Activated B cell treated with CpG ODN at 0.5 μM for 24 hours (primary cell): ENCODE data around the gene MALT1. TPM values are rescaled to one million over a fixed set of nuclear protein-coding genes. Genes with fewer than 3 reads are reported as not detected.
A peak's percentile ranks its signal among the peaks of the same experiment; 100 is the strongest.

ENCODE experiments used
- ATAC-seq: fragments of 200-7000 bp; cut with Tn5 transposase; one replicate; pipeline ENCODE4 v1.10.0; 2021; ENCODE audit warnings: low read depth, mild to moderate bottlenecking, moderate library complexity
- CTCF ChIA-PET: fragments of 350-600 bp; sonication (Branson Sonifier 250); formaldehyde crosslinking; loops from one replicate; lab custom pipeline; 2021; ENCODE audit warnings: antibody characterized with exemption; lab: Charles Lee
- POLR2A ChIA-PET: fragments of 350-600 bp; sonication (Branson Sonifier 250); formaldehyde crosslinking; loops from one replicate; lab custom pipeline; 2021; ENCODE audit warnings: antibody characterized with exemption; lab: Charles Lee
- DNase-seq: peaks from one replicate; pipeline ENCODE4 v3.0.0; 2022
- H3K27ac Mint-ChIP-seq: one replicate; pipeline ENCODE4 v1.8.0; 2020; ENCODE audit warnings: mixed read lengths
- H3K27me3 Mint-ChIP-seq: one replicate; pipeline ENCODE4 v1.8.0; 2021; ENCODE audit warnings: mixed read lengths
- H3K36me3 Mint-ChIP-seq: one replicate; pipeline ENCODE4 v1.8.0; 2021; ENCODE audit warnings: low read depth, mixed read lengths
- H3K4me1 Mint-ChIP-seq: one replicate; pipeline ENCODE4 v1.8.0; 2021; ENCODE audit warnings: mixed read lengths
- H3K4me3 Mint-ChIP-seq: one replicate; pipeline ENCODE4 v1.8.0; 2020; ENCODE audit warnings: mild to moderate bottlenecking, mixed read lengths
- H3K9me3 Mint-ChIP-seq: one replicate; pipeline ENCODE4 v1.8.0; 2020; ENCODE audit warnings: mixed read lengths
- CTCF ChIP-seq: fragments of 200-600 bp; IDR thresholded peaks from one replicate; pipeline ENCODE4 v1.8.0; 2022; ENCODE audit warnings: antibody characterized with exemption, mild to moderate bottlenecking
- intact Hi-C: fragments of 100-400 bp; cut with micrococcal nuclease; formaldehyde crosslinking; loops from one replicate; pipeline ENCODE4 v1.15.1; 2024
- total RNA-seq: library from RNA; stranded (reverse); gene quantifications from 2 replicates; pipeline ENCODE4 v1.2.3, GENCODE V29; 2022

Gene MALT1
- total RNA-seq, 1 donor from 2014 or later, result 75.6 TPM

- intact Hi-C loops, result no loop called here
- DNase-seq (no peak), ATAC-seq (no peak)
- H3K4me3 Mint-ChIP-seq, result no peak overlapping the region
- ChIA-PET CTCF (no interaction called here), POLR2A (no interaction called here)
- H3K27me3 Mint-ChIP-seq, result no peaks in the 10 kb centered on the region
- peaks cover 78% of the 10 kb centered on the region for H3K36me3 Mint-ChIP-seq
- TF ChIP-seq CTCF, result no peak
- H3K4me1 Mint-ChIP-seq, result no peaks in the 10 kb centered on the region
- no peak overlapping the region for H3K27ac Mint-ChIP-seq
- no peaks in the 10 kb centered on the region for H3K9me3 Mint-ChIP-seq
These were observed 61.2 kb downstream of the MALT1 start for GRCh38 chr18:58732471-58732870.

- ATAC-seq, result no peak
- CTCF ChIA-PET, result no interaction called here
- DNase-seq, result no peak
- H3K4me3 Mint-ChIP-seq, result no peak overlapping the region
- H3K27ac Mint-ChIP-seq, result no peak overlapping the region
- H3K9me3 Mint-ChIP-seq, result no peaks in the 10 kb centered on the region
- H3K36me3 Mint-ChIP-seq, result peaks cover 81% of the 10 kb centered on the region
- POLR2A ChIA-PET, result no interaction called here
- intact Hi-C loops, result no loop called here
- H3K27me3 Mint-ChIP-seq, result no peaks in the 10 kb centered on the region
- no peak for TF ChIP-seq CTCF
- H3K4me1 Mint-ChIP-seq, result no peaks in the 10 kb centered on the region
These were observed 62.6 kb downstream of the MALT1 start for GRCh38 chr18:58733866-58734265.

GRCh38 chr18:58738322-58738721, 67.1 kb downstream of the MALT1 start:
- Mint-ChIP-seq H3K36me3 (peaks cover 72% of the 10 kb centered on the region), H3K27me3 (no peaks in the 10 kb centered on the region)

GRCh38 chr18:58745914-58746313, 74.6 kb downstream of the MALT1 start:
- intact Hi-C loops, result no loop called here
- CTCF ChIA-PET, result interaction anchor here (2.1 kb wide), 1 partner anchor 18 kb away, joined by 6 read pairs; no protein-coding TSS in a partner anchor
- no peak for TF ChIP-seq CTCF
- H3K36me3 Mint-ChIP-seq, result peaks cover 81% of the 10 kb centered on the region
- H3K27ac Mint-ChIP-seq, result no peak overlapping the region
- DNase-seq, result no peak
- no peak overlapping the region for H3K4me3 Mint-ChIP-seq
- peaks cover 11% of the 10 kb centered on the region for H3K4me1 Mint-ChIP-seq
- no peak for ATAC-seq
- POLR2A ChIA-PET, result interaction anchor here (0.7 to 1.1 kb wide), 2 partner anchors 24 to 75 kb away, joined by 3 to 4 read pairs; partner anchors contain the start of gene MALT1
- peaks cover 13% of the 10 kb centered on the region for H3K9me3 Mint-ChIP-seq
- H3K27me3 Mint-ChIP-seq, result no peaks in the 10 kb centered on the region

More at GRCh38 chr18:58738322-58738721, 67.1 kb downstream of the MALT1 start:
- H3K9me3 Mint-ChIP-seq, result no peaks in the 10 kb centered on the region
- ChIA-PET CTCF (no interaction called here), POLR2A (no interaction called here)
- intact Hi-C loops, result loop anchor here (5.0 kb wide), 1 partner anchor 36 kb away; no protein-coding TSS in a partner anchor
- ATAC-seq, result no peak
- no peak for DNase-seq
- no peak overlapping the region for H3K27ac Mint-ChIP-seq
- H3K4me1 Mint-ChIP-seq, result peaks cover 10% of the 10 kb centered on the region
- no peak overlapping the region for H3K4me3 Mint-ChIP-seq
- TF ChIP-seq CTCF, result no peak

- Mint-ChIP-seq H3K36me3 (peaks cover 70% of the 10 kb centered on the region), H3K4me3 (no peak overlapping the region), H3K4me1 (peaks cover 11% of the 10 kb centered on the region), H3K27ac (no peak overlapping the region), H3K27me3 (no peaks in the 10 kb centered on the region), H3K9me3 (peaks cover 13% of the 10 kb centered on the region)
- ChIA-PET CTCF (interaction anchor here (0.8 to 2.9 kb wide), 4 partner anchors 15 to 322 kb away, joined by 3 to 18 read pairs (median 3); no protein-coding TSS in a partner anchor), POLR2A (interaction anchor here (0.6 to 1.3 kb wide), 2 partner anchors 13 to 78 kb away, joined by 3 to 4 read pairs; partner anchors contain the start of gene MALT1)
- ATAC-seq (peak; percentile 21), DNase-seq (no peak)
- intact Hi-C loops, result no loop called here
- TF ChIP-seq CTCF, result no peak
These were observed 77.8 kb downstream of the MALT1 start for GRCh38 chr18:58748899-58749595.
